ENCODE measurements around the gene SERINC5.
"Not testable (repeated sequence)": the region's sequence is repeated elsewhere in the genome, so short reads cannot be mapped to it uniquely, and the experiment has no call there.

- not testable (repeated sequence) for TF ChIP-seq CTCF (IDR thresholded peaks at IDR 0.05; ENCODE audit: low read length); EZH2 (optimal IDR thresholded peaks at IDR 0.05; ENCODE audit: low read depth, low read length); EZH2phosphoT487 (IDR thresholded peaks at IDR 0.05; ENCODE audit: low read length)
Measured at GRCh38 chr5:80300796-80301195, 44.9 kb upstream of the SERINC5 start.

All from MM.1S (cell line).